PC-9 (cell line): ENCODE measurements around the gene OXSR1.

Experiments used
- EZH2 ChIP-seq: fragments of 200-600 bp; sonication (generic); IDR thresholded peaks from 2 replicates; pipeline ENCODE4 v1.8.0; 2017; ENCODE audit warnings: antibody characterized with exemption, low read depth
- TF ChIP-seq, protein P1 (sequence below): fragments of 200-600 bp; sonication (generic); conservative IDR thresholded peaks from 2 replicates; pipeline ENCODE4 v1.6.1; 2017; ENCODE audit warnings: mixed run types, antibody characterized with exemption, mild to moderate bottlenecking, moderate library complexity

DNA sequence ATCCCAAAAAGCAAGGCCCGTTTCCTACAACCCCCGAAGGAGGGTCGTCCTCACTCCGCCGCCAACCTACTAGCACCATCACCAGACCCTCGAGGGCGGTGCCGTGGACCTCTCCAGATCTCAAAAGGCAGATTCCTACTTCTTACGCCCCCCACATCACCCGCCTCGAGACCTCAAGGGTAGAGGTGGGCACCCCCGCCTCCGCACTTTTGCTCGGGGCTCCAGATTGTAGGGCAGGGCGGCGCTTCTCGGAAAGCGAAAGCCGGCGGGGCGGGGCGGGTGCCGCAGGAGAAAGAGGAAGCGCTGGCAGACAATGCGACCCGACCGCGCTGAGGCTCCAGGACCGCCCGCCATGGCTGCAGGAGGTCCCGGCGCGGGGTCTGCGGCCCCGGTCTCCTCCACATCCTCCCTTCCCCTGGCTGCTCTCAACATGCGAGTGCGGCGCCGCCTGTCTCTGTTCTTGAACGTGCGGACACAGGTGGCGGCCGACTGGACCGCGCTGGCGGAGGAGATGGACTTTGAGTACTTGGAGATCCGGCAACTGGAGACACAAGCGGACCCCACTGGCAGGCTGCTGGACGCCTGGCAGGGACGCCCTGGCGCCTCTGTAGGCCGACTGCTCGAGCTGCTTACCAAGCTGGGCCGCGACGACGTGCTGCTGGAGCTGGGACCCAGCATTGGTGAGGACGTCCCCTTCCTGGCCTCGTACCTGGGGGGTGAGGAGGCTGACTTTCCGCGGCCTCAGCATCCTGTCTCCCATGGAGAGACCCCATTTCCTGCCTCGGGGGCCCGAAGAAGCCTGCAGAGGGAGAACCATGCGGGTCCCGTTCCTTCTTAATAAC, 26.8 kb upstream of the OXSR1 start, which contains the start of gene MYD88:
- no peak for TF ChIP-seq EZH2
- TF ChIP-seq, protein P1, sequence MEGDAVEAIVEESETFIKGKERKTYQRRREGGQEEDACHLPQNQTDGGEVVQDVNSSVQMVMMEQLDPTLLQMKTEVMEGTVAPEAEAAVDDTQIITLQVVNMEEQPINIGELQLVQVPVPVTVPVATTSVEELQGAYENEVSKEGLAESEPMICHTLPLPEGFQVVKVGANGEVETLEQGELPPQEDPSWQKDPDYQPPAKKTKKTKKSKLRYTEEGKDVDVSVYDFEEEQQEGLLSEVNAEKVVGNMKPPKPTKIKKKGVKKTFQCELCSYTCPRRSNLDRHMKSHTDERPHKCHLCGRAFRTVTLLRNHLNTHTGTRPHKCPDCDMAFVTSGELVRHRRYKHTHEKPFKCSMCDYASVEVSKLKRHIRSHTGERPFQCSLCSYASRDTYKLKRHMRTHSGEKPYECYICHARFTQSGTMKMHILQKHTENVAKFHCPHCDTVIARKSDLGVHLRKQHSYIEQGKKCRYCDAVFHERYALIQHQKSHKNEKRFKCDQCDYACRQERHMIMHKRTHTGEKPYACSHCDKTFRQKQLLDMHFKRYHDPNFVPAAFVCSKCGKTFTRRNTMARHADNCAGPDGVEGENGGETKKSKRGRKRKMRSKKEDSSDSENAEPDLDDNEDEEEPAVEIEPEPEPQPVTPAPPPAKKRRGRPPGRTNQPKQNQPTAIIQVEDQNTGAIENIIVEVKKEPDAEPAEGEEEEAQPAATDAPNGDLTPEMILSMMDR: no peak
